SK-N-SH treated with all-trans-retinoic acid at 6 μM for 48 hours (cell line): ENCODE results near the gene HPCAL1.

Source experiments
- ATAC-seq: fragments of 200-7000 bp; cut with Tn5 transposase; 3 replicates; pipeline ENCODE4 v1.9.1; 2020; ENCODE audit warnings: mild to moderate bottlenecking, moderate library complexity
- ARNTL ChIP-seq: fragments of 450-650 bp; formaldehyde crosslinking; IDR thresholded peaks from 2 replicates; pipeline ENCODE4 v1.5.0; 2020; ENCODE audit warnings: low read depth, mild to moderate bottlenecking, moderate library complexity, borderline replicate concordance
- BACH2 ChIP-seq: fragments of 250-450 bp; sonication (Bioruptor Pico); IDR thresholded peaks from 2 replicates; pipeline ENCODE4 v1.9.0; 2021; ENCODE audit warnings: mild to moderate bottlenecking, borderline replicate concordance
- CREB5 ChIP-seq: fragments of 250-450 bp; sonication (Bioruptor Pico); IDR thresholded peaks from 2 replicates; pipeline ENCODE4 v1.5.1; 2020; ENCODE audit warnings: low read depth, mild to moderate bottlenecking, moderate library complexity
- CSDC2 ChIP-seq: fragments of 250-450 bp; sonication (Bioruptor Pico); IDR thresholded peaks from 2 replicates; pipeline ENCODE4 v1.5.0; 2020; ENCODE audit warnings: mild to moderate bottlenecking, moderate library complexity
- CSRNP3 ChIP-seq: fragments of 250-450 bp; sonication (Bioruptor Pico); IDR thresholded peaks from 2 replicates; pipeline ENCODE4 v1.5.1; 2021; ENCODE audit warnings: mild to moderate bottlenecking, moderate library complexity
- GLIS3 ChIP-seq: fragments of 250-450 bp; sonication (Bioruptor Pico); IDR thresholded peaks from 2 replicates; pipeline ENCODE4 v1.5.0; 2020; ENCODE audit warnings: mild to moderate bottlenecking, moderate library complexity
- PATZ1 ChIP-seq: fragments of 250-450 bp; sonication (Bioruptor Pico); IDR thresholded peaks from 2 replicates; pipeline ENCODE4 v1.8.0; 2020; ENCODE audit warnings: mild to moderate bottlenecking, moderate library complexity, borderline replicate concordance
- POU6F1 ChIP-seq: fragments of 250-450 bp; sonication (Bioruptor Pico); IDR thresholded peaks from 2 replicates; pipeline ENCODE4 v1.8.0; 2021; ENCODE audit warnings: low read depth, mild to moderate bottlenecking, moderate library complexity, borderline replicate concordance
- PPARA ChIP-seq: fragments of 250-450 bp; sonication (Bioruptor Pico); IDR thresholded peaks from 2 replicates; pipeline ENCODE4 v1.5.0; 2020; ENCODE audit warnings: mild to moderate bottlenecking, borderline replicate concordance
- RARB ChIP-seq: fragments of 250-450 bp; sonication (Bioruptor Pico); IDR thresholded peaks from 2 replicates; pipeline ENCODE4 v1.8.0; 2021; ENCODE audit warnings: mild to moderate bottlenecking, moderate library complexity
- SNAI2 ChIP-seq: fragments of 250-450 bp; sonication (Bioruptor Pico); IDR thresholded peaks from 2 replicates; pipeline ENCODE4 v1.5.0; 2020; ENCODE audit warnings: mild to moderate bottlenecking, moderate library complexity
- TCF4 ChIP-seq: fragments of 250-450 bp; sonication (Bioruptor Pico); IDR thresholded peaks from 2 replicates; pipeline ENCODE4 v1.8.0; 2021; ENCODE audit warnings: mild to moderate bottlenecking, moderate library complexity, borderline replicate concordance
- TOX ChIP-seq: fragments of 250-450 bp; sonication (Bioruptor Pico); IDR thresholded peaks from 2 replicates; pipeline ENCODE4 v1.8.0; 2021; ENCODE audit warnings: mild to moderate bottlenecking, moderate library complexity, borderline replicate concordance
- ZFP3 ChIP-seq: fragments of 250-450 bp; sonication (Bioruptor Pico); IDR thresholded peaks from 2 replicates; pipeline ENCODE4 v1.5.0; 2020; ENCODE audit warnings: mild to moderate bottlenecking, moderate library complexity
- ZFP30 ChIP-seq: fragments of 450-650 bp; formaldehyde crosslinking; IDR thresholded peaks from 2 replicates; pipeline ENCODE4 v1.5.0; 2022; ENCODE audit warnings: mild to moderate bottlenecking, moderate library complexity
- ZNF565 ChIP-seq: fragments of 450-650 bp; formaldehyde crosslinking; conservative IDR thresholded peaks from 2 replicates; pipeline ENCODE4 v1.5.0; 2020; ENCODE audit warnings: low read depth, mild to moderate bottlenecking, moderate library complexity
- ZNF70 ChIP-seq: fragments of 450-650 bp; formaldehyde crosslinking; IDR thresholded peaks from 2 replicates; pipeline ENCODE4 v1.5.0; 2020; ENCODE audit warnings: mild to moderate bottlenecking, moderate library complexity
- ZNF8 ChIP-seq: fragments of 450-650 bp; formaldehyde crosslinking; IDR thresholded peaks from 2 replicates; pipeline ENCODE4 v1.5.0; 2020; ENCODE audit warnings: mild to moderate bottlenecking, moderate library complexity

HPCAL1 gene

GRCh38 chr2:10311736-10312135 lies 9.0 kb downstream of the HPCAL1 start:
- no peak for ATAC-seq
- TF ChIP-seq CSRNP3 (CRISPR knock-in tag), result no peak
- no peak for TF ChIP-seq ZNF8 (CRISPR knock-in tag)
- TF ChIP-seq CSDC2, result no peak
- TF ChIP-seq RARB, result no peak
- no peak for TF ChIP-seq SNAI2
- no peak for TF ChIP-seq PPARA (CRISPR knock-in tag)
- TF ChIP-seq ZFP30 (CRISPR knock-in tag), result no peak
- no peak for TF ChIP-seq ARNTL (CRISPR knock-in tag)
- TF ChIP-seq BACH2 (CRISPR knock-in tag), result no peak
- TF ChIP-seq ZNF565 (CRISPR knock-in tag), result no peak
- no peak for TF ChIP-seq TCF4 (CRISPR knock-in tag)
- TF ChIP-seq CREB5, result no peak
- TF ChIP-seq POU6F1 (CRISPR knock-in tag), result no peak
- TF ChIP-seq TOX (CRISPR knock-in tag), result no peak
- no peak for TF ChIP-seq GLIS3 (CRISPR knock-in tag)

- TF ChIP-seq CSRNP3 (CRISPR knock-in tag) (no peak), ZNF8 (CRISPR knock-in tag) (no peak), CREB5 (no peak), CSDC2 (no peak), PPARA (CRISPR knock-in tag) (no peak), POU6F1 (CRISPR knock-in tag) (no peak), ZNF70 (CRISPR knock-in tag) (no peak), ARNTL (CRISPR knock-in tag) (no peak)
- ATAC-seq, result no peak
Observed at GRCh38 chr2:10312437-10312957, 9.8 kb downstream of the HPCAL1 start.

- no peak for TF ChIP-seq TCF4 (CRISPR knock-in tag)
- TF ChIP-seq PPARA (CRISPR knock-in tag), result no peak
- no peak for TF ChIP-seq SNAI2
- no peak for TF ChIP-seq PATZ1 (CRISPR knock-in tag)
- TF ChIP-seq GLIS3 (CRISPR knock-in tag), result no peak
- no peak for TF ChIP-seq BACH2 (CRISPR knock-in tag)
- no peak for TF ChIP-seq ZNF8 (CRISPR knock-in tag)
- no peak for TF ChIP-seq CSDC2
- TF ChIP-seq ZFP3 (CRISPR knock-in tag), result no peak
- TF ChIP-seq ZNF565 (CRISPR knock-in tag), result no peak
- TF ChIP-seq CSRNP3 (CRISPR knock-in tag), result no peak
- no peak for ATAC-seq
Observed at GRCh38 chr2:10316336-10316735, 13.6 kb downstream of the HPCAL1 start.
